H9 (cell line): ENCODE measurements around the gene UNC5B. TPM values are rescaled to one million over a fixed set of nuclear protein-coding genes. Genes with fewer than 3 reads are reported as not detected.

Source experiments
- DNase-seq: peaks from one replicate; pipeline ENCODE4 v3.0.0-alpha.2; 2017
- H2AFZ ChIP-seq: one replicate; pipeline ENCODE4 v1.6.1; 2013; ENCODE audit warnings: mild to moderate bottlenecking, low read length, control low read depth, moderate library complexity
- H2AK5ac ChIP-seq: 2 replicates; pipeline ENCODE4 v1.6.1; 2013; ENCODE audit warnings: low read length, control low read depth, mixed read lengths; ENCODE audit not compliant: insufficient read length
- H2BK120ac ChIP-seq: one replicate; pipeline ENCODE4 v1.6.1; 2013; ENCODE audit warnings: low read depth, mild to moderate bottlenecking, low read length, control low read depth, inconsistent platforms; ENCODE audit not compliant: poor library complexity, severe bottlenecking
- H2BK12ac ChIP-seq: 2 replicates; pipeline ENCODE4 v1.6.1; 2013; ENCODE audit warnings: low read length, control low read depth, mixed read lengths, low read depth; ENCODE audit not compliant: insufficient read length
- H2BK15ac ChIP-seq: 2 replicates; pipeline ENCODE4 v1.6.1; 2013; ENCODE audit warnings: low read depth, low read length, control low read depth
- H2BK20ac ChIP-seq: one replicate; pipeline ENCODE4 v1.6.1; 2013; ENCODE audit warnings: low read depth, mild to moderate bottlenecking, low read length, control low read depth, inconsistent platforms; ENCODE audit not compliant: poor library complexity, severe bottlenecking
- H2BK5ac ChIP-seq: 2 replicates; pipeline ENCODE4 v1.6.1; 2013; ENCODE audit warnings: low read length, control low read depth, mixed read lengths; ENCODE audit not compliant: insufficient read length
- H3K14ac ChIP-seq: 2 replicates; pipeline ENCODE4 v1.6.1; 2013; ENCODE audit warnings: low read length, control low read depth; ENCODE audit not compliant: insufficient read depth
- H3K18ac ChIP-seq: 2 replicates; pipeline ENCODE4 v1.6.1; 2013; ENCODE audit warnings: low read depth, mild to moderate bottlenecking, mixed read lengths, low read length, control low read depth; ENCODE audit not compliant: insufficient read length
- H3K23ac ChIP-seq: 2 replicates; pipeline ENCODE4 v1.6.1; 2013; ENCODE audit warnings: low read length, control low read depth, mixed read lengths, low read depth; ENCODE audit not compliant: insufficient read length
- H3K23me2 ChIP-seq: 2 replicates; pipeline ENCODE4 v1.6.1; 2013; ENCODE audit warnings: low read depth, mild to moderate bottlenecking, mixed read lengths, low read length, control low read depth; ENCODE audit not compliant: insufficient read length, poor library complexity, severe bottlenecking
- H3K27ac ChIP-seq: 2 replicates; pipeline ENCODE4 v1.5.1; 2013; ENCODE audit warnings: low read length, control low read depth, mixed read lengths, low read depth; ENCODE audit not compliant: insufficient read length
- H3K27me3 ChIP-seq: 2 replicates; pipeline ENCODE4 v1.6.1; 2013; ENCODE audit warnings: low read length, control low read depth, inconsistent platforms; ENCODE audit not compliant: insufficient read depth
- H3K4ac ChIP-seq: 2 replicates; pipeline ENCODE4 v1.6.1; 2013; ENCODE audit warnings: low read depth, mild to moderate bottlenecking, control low read depth, inconsistent platforms, low read length, moderate library complexity
- H3K4me1 ChIP-seq: 2 replicates; pipeline ENCODE4 v1.6.1; 2013; ENCODE audit warnings: low read length, control low read depth, inconsistent platforms; ENCODE audit not compliant: insufficient read depth
- H3K4me2 ChIP-seq: 2 replicates; pipeline ENCODE4 v1.6.1; 2013; ENCODE audit warnings: low read length, control low read depth, mixed read lengths; ENCODE audit not compliant: insufficient read length, insufficient read depth
- H3K56ac ChIP-seq: 2 replicates; pipeline ENCODE4 v1.6.1; 2013; ENCODE audit warnings: low read depth, mild to moderate bottlenecking, mixed read lengths, low read length, control low read depth; ENCODE audit not compliant: insufficient read length
- H3K79me1 ChIP-seq: 2 replicates; pipeline ENCODE4 v1.6.1; 2013; ENCODE audit warnings: low read depth, mild to moderate bottlenecking, moderate library complexity, low read length, control low read depth, inconsistent platforms; ENCODE audit not compliant: insufficient read depth, poor library complexity, severe bottlenecking
- H3K79me2 ChIP-seq: 2 replicates; pipeline ENCODE4 v1.6.1; 2013; ENCODE audit warnings: low read length, control low read depth, inconsistent platforms; ENCODE audit not compliant: insufficient read depth
- H3K9ac ChIP-seq: 2 replicates; pipeline ENCODE4 v1.6.1; 2013; ENCODE audit warnings: low read length, control low read depth, mixed read lengths; ENCODE audit not compliant: insufficient read length; ENCODE audit errors: extremely low read depth
- H3K9me3 ChIP-seq: one replicate; pipeline ENCODE4 v1.6.1; 2013; ENCODE audit warnings: low read depth, low read length, inconsistent platforms; ENCODE audit not compliant: control insufficient read depth
- H3T11ph ChIP-seq: one replicate; pipeline ENCODE4 v1.6.1; 2013; ENCODE audit warnings: mild to moderate bottlenecking, low read length, control low read depth, inconsistent platforms
- H4K20me1 ChIP-seq: one replicate; pipeline ENCODE4 v1.6.1; 2013; ENCODE audit not compliant: control insufficient read depth, insufficient read length, insufficient read depth
- H4K5ac ChIP-seq: 2 replicates; pipeline ENCODE4 v1.6.1; 2013; ENCODE audit warnings: low read depth, mild to moderate bottlenecking, mixed read lengths, low read length, control low read depth; ENCODE audit not compliant: insufficient read length
- H4K8ac ChIP-seq: replicated peaks from 2 replicates; pipeline ENCODE4 v1.6.1; 2013; ENCODE audit warnings: low read length, control low read depth, mixed read lengths, low read depth; ENCODE audit not compliant: insufficient read length
- H4K91ac ChIP-seq: 2 replicates; pipeline ENCODE4 v1.6.1; 2013; ENCODE audit warnings: low read depth, mild to moderate bottlenecking, moderate library complexity, mixed read lengths, low read length, control low read depth; ENCODE audit not compliant: insufficient read length
- H3K27ac Mint-ChIP-seq, 3 experiments: 2 replicates in 2 of 3; 3 replicates in 1 of 3; pipeline ENCODE4 v1.8.0; 2020 to 2021; ENCODE audit warnings: mixed read lengths in 3 of 3, mild to moderate bottlenecking in 1 of 3, moderate library complexity in 1 of 3
- H3K27me3 Mint-ChIP-seq: 2 replicates; pipeline ENCODE4 v1.8.0; 2021; ENCODE audit warnings: low read depth, mild to moderate bottlenecking, moderate library complexity, mixed read lengths
- H3K36me3 Mint-ChIP-seq, 3 experiments: 2 replicates in 2 of 3; 3 replicates in 1 of 3; pipeline ENCODE4 v1.8.0; 2020 to 2021; ENCODE audit warnings: low read depth in 3 of 3, mixed read lengths in 3 of 3; ENCODE audit not compliant: insufficient read depth in 1 of 3
- H3K4me1 Mint-ChIP-seq, 2 experiments: 2 replicates each; pipeline ENCODE4 v1.8.0; 2020; ENCODE audit warnings: mixed read lengths in 2 of 2
- H3K4me3 Mint-ChIP-seq, 2 experiments: 2 replicates in 1 of 2; 3 replicates in 1 of 2; pipeline ENCODE4 v1.8.0; 2020 to 2021; ENCODE audit warnings: mild to moderate bottlenecking in 2 of 2, mixed read lengths in 2 of 2, moderate library complexity in 1 of 2
- H3K9me3 Mint-ChIP-seq, 2 experiments: 2 replicates in 1 of 2; 3 replicates in 1 of 2; pipeline ENCODE4 v1.8.0; 2020; ENCODE audit warnings: mild to moderate bottlenecking in 2 of 2, mixed read lengths in 2 of 2, moderate library complexity in 1 of 2
- WGBS: extraction: QIAGEN DNeasy Blood & Tissue Kit; methylation state at CpG from one replicate; pipeline ENCODE4 v1.1.7; 2013; ENCODE audit warnings: missing lambda C conversion rate, low lambda C conversion rate, mixed read lengths; ENCODE audit not compliant: insufficient read length; ENCODE audit errors: extremely low coverage; 5-methylcytosine and 5-hydroxymethylcytosine counted together
- total RNA-seq: library from RNA; stranded (reverse); gene quantifications from 2 replicates; pipeline ENCODE4 v1.2.1, GENCODE V29; 2021
- TF ChIP-seq, protein P1 (sequence below): fragments of 200-600 bp; sonication (generic); conservative IDR thresholded peaks from 3 replicates; pipeline ENCODE4 v1.8.0; 2021; ENCODE audit warnings: antibody characterized with exemption, mild to moderate bottlenecking

Gene UNC5B
- total RNA-seq, 1 experiment from 2014 or later: 28.4 TPM

DNA sequence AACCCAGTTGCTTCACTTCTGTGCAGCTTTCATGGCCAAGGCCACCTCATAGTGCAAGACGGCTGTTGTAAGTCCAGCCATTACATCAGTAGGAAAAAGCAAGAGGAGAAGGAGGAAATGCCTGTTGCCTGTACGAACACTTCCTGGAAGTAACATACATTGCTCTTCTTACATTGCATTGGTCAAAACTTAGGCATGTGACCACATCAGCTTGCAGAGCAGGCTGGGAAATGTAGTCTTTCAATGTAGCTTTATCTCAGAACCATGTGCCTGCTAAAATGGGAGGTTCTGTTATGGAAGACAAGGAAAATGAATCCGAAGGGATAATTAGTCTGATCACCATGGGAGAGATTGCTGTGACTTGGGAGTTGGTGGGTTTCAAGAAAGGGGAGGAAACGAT is 111.0 kb downstream of the UNC5B start:
- Histone ChIP-seq H3K56ac (no peak overlapping the region), H3K14ac (no peak overlapping the region), H2BK5ac (no peak overlapping the region), H3T11ph (no peak overlapping the region), H3K18ac (no peak overlapping the region), H3K9ac (no peak overlapping the region), H4K20me1 (no peaks in the 10 kb centered on the region), H3K27me3 (no peaks in the 10 kb centered on the region), H4K91ac (no peak overlapping the region), H3K23ac (no peak overlapping the region), H3K79me2 (no peaks in the 10 kb centered on the region), H3K79me1 (no peaks in the 10 kb centered on the region), H4K5ac (no peak overlapping the region), H3K23me2 (peaks cover 3% of the 10 kb centered on the region), H3K4me2 (no peak overlapping the region), H2BK20ac (no peak overlapping the region), H3K4me1 (no peaks in the 10 kb centered on the region), H2BK15ac (no peak overlapping the region), H4K8ac (no peak overlapping the region), H2BK120ac (no peak overlapping the region), H3K4ac (no peak overlapping the region), H2BK12ac (no peak overlapping the region), H2AK5ac (no peak overlapping the region), H2AFZ (no peak overlapping the region), H3K9me3 (no peaks in the 10 kb centered on the region), H3K27ac (no peak overlapping the region)
- Mint-ChIP-seq H3K9me3 (no peaks in the 10 kb centered on the region), H3K36me3 (peaks cover 11 to 32% (median 24%) of the 10 kb centered on the region in 3 experiments; a peak in 6 of 7 replicates), H3K27me3 (no peaks in the 10 kb centered on the region), H3K4me3 (no peak overlapping the region), H3K4me1 (peaks cover 9% of the 10 kb centered on the region in 2 experiments), H3K27ac (no peak overlapping the region; a peak in 1 of 7 replicates)
- no CpG with 5 or more reads among the region's 4 CpGs for WGBS
- TF ChIP-seq, protein P1, sequence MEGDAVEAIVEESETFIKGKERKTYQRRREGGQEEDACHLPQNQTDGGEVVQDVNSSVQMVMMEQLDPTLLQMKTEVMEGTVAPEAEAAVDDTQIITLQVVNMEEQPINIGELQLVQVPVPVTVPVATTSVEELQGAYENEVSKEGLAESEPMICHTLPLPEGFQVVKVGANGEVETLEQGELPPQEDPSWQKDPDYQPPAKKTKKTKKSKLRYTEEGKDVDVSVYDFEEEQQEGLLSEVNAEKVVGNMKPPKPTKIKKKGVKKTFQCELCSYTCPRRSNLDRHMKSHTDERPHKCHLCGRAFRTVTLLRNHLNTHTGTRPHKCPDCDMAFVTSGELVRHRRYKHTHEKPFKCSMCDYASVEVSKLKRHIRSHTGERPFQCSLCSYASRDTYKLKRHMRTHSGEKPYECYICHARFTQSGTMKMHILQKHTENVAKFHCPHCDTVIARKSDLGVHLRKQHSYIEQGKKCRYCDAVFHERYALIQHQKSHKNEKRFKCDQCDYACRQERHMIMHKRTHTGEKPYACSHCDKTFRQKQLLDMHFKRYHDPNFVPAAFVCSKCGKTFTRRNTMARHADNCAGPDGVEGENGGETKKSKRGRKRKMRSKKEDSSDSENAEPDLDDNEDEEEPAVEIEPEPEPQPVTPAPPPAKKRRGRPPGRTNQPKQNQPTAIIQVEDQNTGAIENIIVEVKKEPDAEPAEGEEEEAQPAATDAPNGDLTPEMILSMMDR: no peak
- DNase-seq: no peak
